ENCODE results near the gene PHAF1.

The PHAF1 gene

DNA sequence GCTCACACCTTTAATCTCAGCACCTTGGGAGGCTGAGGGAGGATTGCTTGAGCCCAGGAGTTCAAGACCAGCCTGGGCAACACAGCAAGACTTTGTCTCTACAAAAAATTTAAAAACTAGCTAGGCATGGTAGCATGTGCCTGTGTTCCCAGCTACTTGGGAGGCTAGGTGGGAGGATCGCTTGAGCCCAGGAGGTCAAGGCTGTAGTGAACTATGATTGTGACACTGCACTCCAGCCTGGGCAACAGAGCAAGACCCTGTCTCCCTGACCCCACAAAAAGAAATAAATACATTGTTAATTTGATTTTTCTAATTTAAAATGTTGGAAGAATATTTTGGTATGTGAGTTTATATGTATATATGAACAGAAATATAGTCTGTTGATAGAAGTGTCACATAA, 22.4 kb upstream of the PHAF1 start:
- Histone ChIP-seq H3K9me3 (ENCODE audit: control insufficient read depth, low read length) (no peaks in the 10 kb centered on the region), H3K27me3 (ENCODE audit: control insufficient read depth, insufficient read depth, low read length, poor library complexity, severe bottlenecking) (no peaks in the 10 kb centered on the region), H3K27ac (ENCODE audit: insufficient read depth, low read depth, low read length, poor library complexity, severe bottlenecking) (no peak overlapping the region), H3K36me3 (ENCODE audit: control insufficient read depth, insufficient read depth, low read length) (no peaks in the 10 kb centered on the region), H3K4me1 (ENCODE audit: control insufficient read depth, insufficient read depth, low read length) (peaks cover 7% of the 10 kb centered on the region), H3K4me3 (ENCODE audit: insufficient read depth, low read depth, low read length) (no peak overlapping the region)
- 94 to 100% methylated on average over 1 of the region's 1 CpG for WGBS, 2 experiments

DNA sequence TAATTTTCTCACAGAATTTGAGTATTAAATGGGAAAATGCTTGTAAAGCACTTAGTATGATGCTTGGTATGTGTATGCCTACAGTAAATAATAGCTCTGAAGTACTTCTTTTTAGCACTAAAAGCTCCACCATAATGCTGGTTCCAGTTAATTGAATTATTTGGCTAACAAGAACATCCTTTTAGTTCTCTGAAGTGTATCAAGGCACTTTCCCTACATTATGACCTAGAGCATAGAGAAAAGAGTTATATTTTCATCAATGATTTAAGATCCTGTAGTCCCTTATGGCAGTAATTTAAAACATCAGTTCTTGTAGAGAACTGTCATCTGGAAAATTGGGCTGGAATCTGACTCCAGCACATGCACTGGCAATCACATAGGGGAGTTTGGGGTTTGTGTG, 21.9 kb upstream of the PHAF1 start:
- Histone ChIP-seq H3K36me3 (ENCODE audit: control insufficient read depth, insufficient read depth, low read length) (no peaks in the 10 kb centered on the region), H3K4me1 (ENCODE audit: control insufficient read depth, insufficient read depth, low read length) (peaks cover 7% of the 10 kb centered on the region), H3K4me3 (ENCODE audit: insufficient read depth, low read depth, low read length) (no peak overlapping the region), H3K27ac (ENCODE audit: insufficient read depth, low read depth, low read length, poor library complexity, severe bottlenecking) (no peak overlapping the region), H3K27me3 (ENCODE audit: control insufficient read depth, insufficient read depth, low read length, poor library complexity, severe bottlenecking) (no peaks in the 10 kb centered on the region), H3K9me3 (ENCODE audit: control insufficient read depth, low read length) (no peaks in the 10 kb centered on the region)

GRCh38 chr16:67088551-67088950, 21.2 kb upstream of the PHAF1 start:
- 60 to 61% methylated on average over 4 of the region's 4 CpGs for WGBS, 2 experiments
- H3K4me1 ChIP-seq (ENCODE audit: control insufficient read depth, insufficient read depth, low read length) = peaks cover 7% of the 10 kb centered on the region
- H3K36me3 ChIP-seq (ENCODE audit: control insufficient read depth, insufficient read depth, low read length) = no peaks in the 10 kb centered on the region
- no peaks in the 10 kb centered on the region for H3K27me3 ChIP-seq (ENCODE audit: control insufficient read depth, insufficient read depth, low read length, poor library complexity, severe bottlenecking)
- no peaks in the 10 kb centered on the region for H3K9me3 ChIP-seq (ENCODE audit: control insufficient read depth, low read length)
- no peak overlapping the region for H3K4me3 ChIP-seq (ENCODE audit: insufficient read depth, low read depth, low read length)
- H3K27ac ChIP-seq (ENCODE audit: insufficient read depth, low read depth, low read length, poor library complexity, severe bottlenecking) = no peak overlapping the region

GRCh38 chr16:67089101-67089500, 20.6 kb upstream of the PHAF1 start:
- Histone ChIP-seq H3K27me3 (ENCODE audit: control insufficient read depth, insufficient read depth, low read length, poor library complexity, severe bottlenecking) (no peaks in the 10 kb centered on the region), H3K36me3 (ENCODE audit: control insufficient read depth, insufficient read depth, low read length) (no peaks in the 10 kb centered on the region), H3K27ac (ENCODE audit: insufficient read depth, low read depth, low read length, poor library complexity, severe bottlenecking) (no peak overlapping the region), H3K9me3 (ENCODE audit: control insufficient read depth, low read length) (no peaks in the 10 kb centered on the region), H3K4me1 (ENCODE audit: control insufficient read depth, insufficient read depth, low read length) (peaks cover 7% of the 10 kb centered on the region), H3K4me3 (ENCODE audit: insufficient read depth, low read depth, low read length) (no peak overlapping the region)

DNA sequence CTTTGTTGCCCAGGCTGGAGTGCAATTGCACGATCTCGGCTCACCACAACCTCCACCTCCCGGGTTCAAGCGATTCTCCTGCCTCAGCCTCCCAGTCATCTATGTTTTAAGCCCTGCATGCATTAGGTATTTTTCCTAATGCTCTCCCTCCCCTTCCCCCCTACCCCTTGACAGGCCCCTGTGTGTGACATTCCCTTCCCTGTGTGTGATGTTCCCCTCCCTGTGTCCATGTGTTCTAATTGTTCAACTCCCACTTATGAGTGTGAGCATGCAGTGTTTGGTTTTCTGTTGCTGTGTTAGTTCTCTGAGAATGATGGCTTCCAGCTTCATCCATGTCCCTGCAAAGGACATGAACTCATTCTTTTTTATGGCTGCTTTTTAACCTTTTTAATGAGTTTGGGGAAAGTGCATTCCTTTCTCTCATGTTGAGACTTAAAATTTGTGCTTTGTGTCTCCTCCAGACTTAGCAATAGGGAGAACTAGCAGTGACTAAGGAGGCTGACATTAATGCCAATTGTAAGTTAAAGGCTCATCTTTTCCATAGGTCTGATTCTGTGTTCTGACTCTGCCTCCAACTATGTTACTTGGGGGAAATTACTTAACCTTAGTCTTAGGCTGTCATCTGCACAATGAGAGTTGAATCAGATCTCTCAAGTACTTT, 17.7 kb upstream of the PHAF1 start:
- 94% methylated on average over 4 of the region's 4 CpGs for WGBS, 2 experiments
- Histone ChIP-seq H3K27me3 (ENCODE audit: control insufficient read depth, insufficient read depth, low read length, poor library complexity, severe bottlenecking) (no peaks in the 10 kb centered on the region), H3K27ac (ENCODE audit: insufficient read depth, low read depth, low read length, poor library complexity, severe bottlenecking) (no peak overlapping the region), H3K4me1 (ENCODE audit: control insufficient read depth, insufficient read depth, low read length) (peaks cover 7% of the 10 kb centered on the region), H3K4me3 (ENCODE audit: insufficient read depth, low read depth, low read length) (no peak overlapping the region), H3K36me3 (ENCODE audit: control insufficient read depth, insufficient read depth, low read length) (no peaks in the 10 kb centered on the region), H3K9me3 (ENCODE audit: control insufficient read depth, low read length) (no peaks in the 10 kb centered on the region)

GRCh38 chr16:67093098-67093726, 16.5 kb upstream of the PHAF1 start:
- H3K4me1 ChIP-seq (ENCODE audit: control insufficient read depth, insufficient read depth, low read length) = peaks cover 7% of the 10 kb centered on the region
- H3K27ac ChIP-seq (ENCODE audit: insufficient read depth, low read depth, low read length, poor library complexity, severe bottlenecking) = no peak overlapping the region
- no peaks in the 10 kb centered on the region for H3K36me3 ChIP-seq (ENCODE audit: control insufficient read depth, insufficient read depth, low read length)
- H3K27me3 ChIP-seq (ENCODE audit: control insufficient read depth, insufficient read depth, low read length, poor library complexity, severe bottlenecking) = no peaks in the 10 kb centered on the region
- 92 to 96% methylated on average over 4 of the region's 4 CpGs for WGBS, 2 experiments
- no peak overlapping the region for H3K4me3 ChIP-seq (ENCODE audit: insufficient read depth, low read depth, low read length)
- H3K9me3 ChIP-seq (ENCODE audit: control insufficient read depth, low read length) = no peaks in the 10 kb centered on the region

- 90 to 94% methylated on average over 2 of the region's 2 CpGs for WGBS, 2 experiments
- Histone ChIP-seq H3K4me1 (ENCODE audit: control insufficient read depth, insufficient read depth, low read length) (no peaks in the 10 kb centered on the region), H3K27me3 (ENCODE audit: control insufficient read depth, insufficient read depth, low read length, poor library complexity, severe bottlenecking) (no peaks in the 10 kb centered on the region)
Observed at GRCh38 chr16:67098599-67098998, 11.1 kb upstream of the PHAF1 start.

GRCh38 chr16:67100569-67101310, 9.0 kb upstream of the PHAF1 start:
- Histone ChIP-seq H3K36me3 (ENCODE audit: control insufficient read depth, insufficient read depth, low read length) (no peaks in the 10 kb centered on the region), H3K4me3 (ENCODE audit: insufficient read depth, low read depth, low read length) (no peak overlapping the region), H3K9me3 (ENCODE audit: control insufficient read depth, low read length) (no peaks in the 10 kb centered on the region), H3K27ac (ENCODE audit: insufficient read depth, low read depth, low read length, poor library complexity, severe bottlenecking) (no peak overlapping the region), H3K27me3 (ENCODE audit: control insufficient read depth, insufficient read depth, low read length, poor library complexity, severe bottlenecking) (no peaks in the 10 kb centered on the region), H3K4me1 (ENCODE audit: control insufficient read depth, insufficient read depth, low read length) (no peaks in the 10 kb centered on the region)
- 100% methylated on average over 1 of the region's 1 CpG for WGBS, 2 experiments

More at GRCh38 chr16:67098599-67098998, 11.1 kb upstream of the PHAF1 start:
- no peaks in the 10 kb centered on the region for H3K9me3 ChIP-seq (ENCODE audit: control insufficient read depth, low read length)
- H3K27ac ChIP-seq (ENCODE audit: insufficient read depth, low read depth, low read length, poor library complexity, severe bottlenecking) = no peak overlapping the region
- H3K36me3 ChIP-seq (ENCODE audit: control insufficient read depth, insufficient read depth, low read length) = no peaks in the 10 kb centered on the region
- no peak overlapping the region for H3K4me3 ChIP-seq (ENCODE audit: insufficient read depth, low read depth, low read length)

DNA sequence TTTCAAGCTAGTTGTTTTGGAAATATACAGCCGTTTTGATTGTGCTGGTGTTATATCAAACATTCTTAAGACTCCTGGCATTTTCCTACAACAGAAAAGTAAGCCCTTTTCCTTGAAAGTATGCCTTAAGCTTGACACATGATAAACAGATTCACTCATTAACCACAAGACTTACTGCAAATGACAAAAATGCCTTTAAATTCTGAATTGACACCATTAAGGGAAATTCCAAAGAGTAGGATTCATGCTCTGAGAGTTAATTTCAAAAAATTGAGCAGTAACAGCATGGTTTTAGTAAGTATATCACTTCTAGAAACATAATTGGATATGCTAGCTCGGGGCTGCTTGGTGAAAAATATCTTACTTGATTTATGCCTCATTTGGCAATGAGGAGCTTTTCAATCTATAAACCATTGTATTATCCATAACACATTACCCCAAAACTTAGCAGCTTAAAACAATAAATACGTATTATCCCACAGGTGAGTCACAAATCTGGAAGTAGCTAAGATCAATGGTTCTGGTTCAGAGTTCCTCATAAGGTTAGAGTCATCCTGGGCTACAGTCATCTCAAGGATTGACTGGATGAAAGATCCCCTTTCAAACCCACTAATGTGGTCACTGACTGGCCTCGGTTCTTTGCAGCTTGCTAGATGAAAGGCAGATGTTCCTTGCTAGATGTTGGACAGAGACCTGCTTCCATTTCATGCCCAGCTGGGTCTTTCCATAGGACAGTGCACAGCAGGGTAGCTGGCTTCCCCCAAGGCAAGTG, 8.2 kb upstream of the PHAF1 start:
- H3K27ac ChIP-seq (ENCODE audit: insufficient read depth, low read depth, low read length, poor library complexity, severe bottlenecking) = no peak overlapping the region
- no peaks in the 10 kb centered on the region for H3K36me3 ChIP-seq (ENCODE audit: control insufficient read depth, insufficient read depth, low read length)
- H3K4me1 ChIP-seq (ENCODE audit: control insufficient read depth, insufficient read depth, low read length) = no peaks in the 10 kb centered on the region
- no peaks in the 10 kb centered on the region for H3K9me3 ChIP-seq (ENCODE audit: control insufficient read depth, low read length)
- no peaks in the 10 kb centered on the region for H3K27me3 ChIP-seq (ENCODE audit: control insufficient read depth, insufficient read depth, low read length, poor library complexity, severe bottlenecking)
- whole genome bisulfite sequencing, 2 experiments = 94 to 98% methylated on average over 4 of the region's 4 CpGs
- no peak overlapping the region for H3K4me3 ChIP-seq (ENCODE audit: insufficient read depth, low read depth, low read length)

DNA sequence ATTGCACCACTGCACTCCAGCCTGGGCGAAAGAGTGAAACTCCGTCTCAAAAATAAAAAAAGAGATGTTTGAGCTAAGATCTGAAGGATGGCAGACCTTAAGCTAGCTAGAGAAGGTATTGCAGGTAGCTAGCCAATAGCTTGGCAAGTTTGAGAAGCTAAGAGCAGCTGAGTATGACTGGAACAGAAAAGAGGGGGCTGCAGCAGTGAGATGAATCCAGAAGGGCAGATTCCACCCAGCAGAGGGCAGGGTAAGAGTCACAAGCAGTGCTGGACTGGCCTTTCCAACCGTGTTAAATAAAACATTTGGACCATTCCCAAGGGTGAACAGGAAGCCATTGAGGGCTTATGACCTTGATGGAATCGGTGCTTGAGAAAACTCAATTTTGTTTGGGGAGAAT, 5.7 kb upstream of the PHAF1 start:
- Histone ChIP-seq H3K27ac (ENCODE audit: insufficient read depth, low read depth, low read length, poor library complexity, severe bottlenecking) (no peak overlapping the region), H3K4me3 (ENCODE audit: insufficient read depth, low read depth, low read length) (no peak overlapping the region), H3K4me1 (ENCODE audit: control insufficient read depth, insufficient read depth, low read length) (no peaks in the 10 kb centered on the region), H3K27me3 (ENCODE audit: control insufficient read depth, insufficient read depth, low read length, poor library complexity, severe bottlenecking) (no peaks in the 10 kb centered on the region), H3K36me3 (ENCODE audit: control insufficient read depth, insufficient read depth, low read length) (no peaks in the 10 kb centered on the region), H3K9me3 (ENCODE audit: control insufficient read depth, low read length) (no peaks in the 10 kb centered on the region)
- WGBS, 2 experiments = 77 to 79% methylated on average over 4 of the region's 4 CpGs
